HG03097 (cell line): ENCODE results near the gene RPS16.
A peak's percentile ranks its signal among the peaks of the same experiment; 100 is the strongest.
"Not testable (repeated sequence)": the region's sequence is repeated elsewhere in the genome, so short reads cannot be mapped to it uniquely, and the experiment has no call there.

Experiments
- ATAC-seq: cut with Tn5 transposase; IDR thresholded peaks from one replicate; pipeline ENCODE4 v1.9.1; 2021; ENCODE audit not compliant: unreplicated experiment, low FRiP score

RPS16 gene

DNA sequence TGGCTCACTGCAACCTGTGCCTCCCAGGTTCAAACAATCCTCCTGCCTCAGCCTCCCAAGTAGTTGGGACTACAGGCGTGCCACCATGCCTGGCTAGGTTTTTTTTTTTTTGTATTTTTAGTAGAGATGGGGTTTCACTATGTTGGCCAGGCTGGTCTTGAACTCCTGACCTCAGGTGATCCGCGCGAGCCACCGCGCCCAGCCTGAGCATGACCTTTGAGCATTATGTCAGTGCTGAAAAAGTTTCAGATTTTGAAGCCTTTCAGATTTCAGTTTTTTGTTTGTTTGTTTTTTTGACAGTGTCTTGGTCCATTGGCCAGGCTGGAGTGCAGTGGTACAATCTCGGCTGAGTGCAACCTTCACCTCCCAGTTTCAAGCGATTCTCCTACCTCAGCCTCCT, 15.5 kb upstream of the RPS16 start:
- ATAC-seq: not testable (repeated sequence)

DNA sequence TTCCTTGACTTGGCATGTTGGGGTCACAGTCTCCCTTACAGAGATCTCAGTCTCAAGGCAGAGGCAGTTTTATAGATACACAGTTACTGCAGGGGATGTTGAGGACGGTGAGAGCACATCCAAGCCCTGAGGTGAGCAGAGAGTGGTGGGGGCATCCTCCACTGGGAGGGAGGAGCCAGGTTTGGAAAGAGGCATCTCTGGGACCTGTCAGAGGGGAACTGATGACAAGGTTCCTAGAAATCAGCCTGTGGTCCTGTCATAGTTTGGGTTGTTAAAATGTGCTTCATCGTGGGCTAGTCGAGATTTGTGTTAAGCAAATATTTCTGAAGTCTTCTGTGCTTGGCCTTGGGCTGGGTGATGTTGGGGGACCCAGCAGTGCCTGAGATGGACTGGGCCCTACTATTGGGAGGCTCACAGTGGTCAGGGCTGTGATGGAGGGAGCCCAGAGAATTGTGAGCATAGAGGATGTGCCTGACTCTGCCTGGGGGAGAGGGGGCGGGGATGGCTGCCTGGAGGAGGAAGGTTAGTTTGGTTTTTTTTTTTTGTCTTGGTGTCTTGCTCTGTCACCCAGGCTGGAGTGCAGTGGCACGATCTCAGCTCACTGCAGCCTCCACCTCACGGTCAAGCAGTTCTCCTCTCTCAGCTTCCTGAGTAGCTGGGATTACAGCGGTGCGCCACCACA, 13.5 kb upstream of the RPS16 start:
- ATAC-seq: no peak

GRCh38 chr19:39448271-39448670, 12.5 kb upstream of the RPS16 start:
- no peak for ATAC-seq

- ATAC-seq: no peak
Observed at GRCh38 chr19:39446365-39447084, 10.8 kb upstream of the RPS16 start.

DNA sequence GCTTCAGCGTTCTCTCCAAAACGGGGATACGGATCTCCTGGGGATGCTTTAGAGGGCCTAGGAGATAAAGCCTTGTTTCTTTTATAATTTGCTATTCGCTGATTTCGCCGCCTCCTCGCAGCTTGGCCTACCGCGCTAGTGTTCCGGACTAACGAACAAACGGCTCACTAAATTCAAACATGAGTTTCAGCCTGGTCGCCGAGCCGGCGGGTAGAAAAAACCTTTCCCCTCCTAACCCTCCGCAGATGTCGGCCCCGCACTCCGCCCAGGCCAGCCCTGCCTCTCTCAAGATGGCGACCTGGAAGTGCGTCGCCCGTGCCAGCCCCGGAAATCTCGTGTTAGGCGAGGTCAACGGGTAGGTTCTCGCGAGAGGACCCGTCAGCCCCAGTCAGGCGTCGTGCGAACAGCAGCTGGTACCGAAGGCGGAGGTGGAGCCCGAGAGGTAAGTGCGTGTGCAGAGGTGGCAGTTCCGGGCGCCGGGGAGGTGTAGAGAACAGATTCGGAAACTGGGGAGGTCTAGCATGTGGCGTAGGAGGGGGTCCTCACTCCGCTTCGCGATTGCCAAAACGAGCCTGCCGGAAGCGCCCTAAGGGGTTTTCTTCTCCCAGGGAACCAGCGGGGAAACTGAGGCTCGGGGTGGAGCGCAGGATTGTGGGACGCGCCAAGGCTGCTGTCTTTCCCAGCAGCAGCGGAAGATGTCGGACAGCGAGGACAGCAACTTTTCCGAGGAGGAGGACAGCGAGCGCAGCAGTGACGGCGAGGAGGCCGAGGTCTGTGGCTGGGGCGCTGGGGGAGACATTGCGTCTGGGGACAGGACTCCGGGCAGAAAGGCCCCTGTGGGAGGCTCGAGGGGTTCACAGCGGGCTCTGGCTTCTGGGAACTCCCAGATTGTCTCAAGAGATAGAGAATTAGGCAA, 9.7 kb upstream of the RPS16 start, which contains the start of gene SUPT5H:
Gene SUPT5H, plus strand, starts transcription at position 387 of the 916 bp plus-strand sequence. Its CDS starts 309 bp downstream, at position 696.
- peak; percentile 90 for ATAC-seq

DNA sequence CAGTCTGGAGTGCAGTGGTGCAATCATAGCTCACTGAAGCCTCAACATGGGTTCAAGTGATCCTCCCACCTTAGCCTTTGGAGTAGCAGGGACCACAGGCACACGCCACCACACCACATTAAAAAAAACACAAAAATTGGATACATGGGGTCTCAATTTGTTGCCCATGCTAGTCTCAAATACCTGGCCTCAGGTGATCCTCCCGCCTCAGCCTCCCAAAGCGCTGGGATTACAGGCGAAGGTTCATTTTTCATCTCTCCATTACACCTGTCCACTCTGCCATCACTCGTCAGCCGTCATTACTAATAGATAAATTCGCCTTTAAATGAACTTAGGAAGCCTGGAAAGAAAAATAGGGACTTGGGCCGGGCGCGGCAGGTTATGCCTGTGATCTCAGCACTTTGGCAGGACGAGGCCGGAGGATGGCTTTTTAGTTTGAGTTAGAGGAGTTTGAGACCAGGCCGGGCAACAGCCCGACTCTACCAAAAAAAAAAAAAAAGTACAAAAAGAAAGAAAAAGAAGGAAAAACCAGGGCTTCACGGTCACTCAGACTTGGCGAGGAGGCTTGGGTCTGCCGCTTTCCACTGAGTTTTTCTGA, 8.9 kb upstream of the RPS16 start:
- ATAC-seq: no peak

DNA sequence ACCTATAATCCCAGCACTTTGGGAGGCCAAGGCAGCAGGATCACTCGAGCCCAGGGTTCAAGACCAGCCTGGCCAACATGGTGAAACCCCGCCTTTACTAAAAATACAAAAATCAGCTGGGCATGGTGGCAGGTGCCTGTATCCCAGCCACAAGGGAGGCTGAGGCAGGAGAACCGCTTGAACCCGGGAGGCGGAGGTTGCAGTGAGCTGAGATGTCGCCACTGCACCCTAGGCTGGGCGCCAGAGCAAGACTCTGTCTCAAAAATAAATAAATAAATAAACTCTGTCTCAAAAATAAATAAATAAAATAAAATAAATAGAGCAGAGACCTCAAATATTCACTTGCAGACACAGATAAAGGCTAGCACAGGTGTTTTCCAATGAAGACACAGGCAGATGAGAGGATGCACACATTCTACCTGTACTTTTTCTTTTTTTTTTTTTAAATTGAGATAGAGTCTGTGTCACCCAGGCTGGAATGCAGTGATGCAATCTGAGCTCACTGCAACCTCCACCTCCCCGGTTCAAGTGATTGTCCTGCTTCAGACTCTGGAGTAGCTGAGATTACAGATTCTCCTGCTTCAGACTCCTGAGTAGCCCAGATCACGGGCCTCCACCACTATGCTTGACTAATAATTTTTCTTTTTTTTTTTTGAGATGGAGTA, 2.7 kb upstream of the RPS16 start:
- ATAC-seq: no peak

DNA sequence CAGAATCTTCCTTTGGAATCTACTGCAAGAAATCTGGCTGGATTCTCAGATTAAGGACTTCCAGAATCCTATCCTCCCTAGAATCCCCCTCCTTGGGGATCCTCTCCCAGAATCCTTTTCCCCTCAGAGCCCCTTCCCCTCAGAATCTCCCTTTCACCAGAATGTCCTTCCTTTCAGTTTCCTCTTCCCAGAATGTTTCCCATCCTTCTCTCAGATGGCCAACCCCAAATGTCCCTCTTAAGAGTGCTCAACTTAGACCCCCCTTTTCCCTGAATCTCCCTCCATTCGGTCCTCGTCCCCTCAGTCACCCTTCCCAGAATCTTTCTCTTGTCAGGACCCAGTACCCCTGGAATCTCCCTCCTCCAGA, 584 bp upstream of the RPS16 start:
- ATAC-seq: no peak

DNA sequence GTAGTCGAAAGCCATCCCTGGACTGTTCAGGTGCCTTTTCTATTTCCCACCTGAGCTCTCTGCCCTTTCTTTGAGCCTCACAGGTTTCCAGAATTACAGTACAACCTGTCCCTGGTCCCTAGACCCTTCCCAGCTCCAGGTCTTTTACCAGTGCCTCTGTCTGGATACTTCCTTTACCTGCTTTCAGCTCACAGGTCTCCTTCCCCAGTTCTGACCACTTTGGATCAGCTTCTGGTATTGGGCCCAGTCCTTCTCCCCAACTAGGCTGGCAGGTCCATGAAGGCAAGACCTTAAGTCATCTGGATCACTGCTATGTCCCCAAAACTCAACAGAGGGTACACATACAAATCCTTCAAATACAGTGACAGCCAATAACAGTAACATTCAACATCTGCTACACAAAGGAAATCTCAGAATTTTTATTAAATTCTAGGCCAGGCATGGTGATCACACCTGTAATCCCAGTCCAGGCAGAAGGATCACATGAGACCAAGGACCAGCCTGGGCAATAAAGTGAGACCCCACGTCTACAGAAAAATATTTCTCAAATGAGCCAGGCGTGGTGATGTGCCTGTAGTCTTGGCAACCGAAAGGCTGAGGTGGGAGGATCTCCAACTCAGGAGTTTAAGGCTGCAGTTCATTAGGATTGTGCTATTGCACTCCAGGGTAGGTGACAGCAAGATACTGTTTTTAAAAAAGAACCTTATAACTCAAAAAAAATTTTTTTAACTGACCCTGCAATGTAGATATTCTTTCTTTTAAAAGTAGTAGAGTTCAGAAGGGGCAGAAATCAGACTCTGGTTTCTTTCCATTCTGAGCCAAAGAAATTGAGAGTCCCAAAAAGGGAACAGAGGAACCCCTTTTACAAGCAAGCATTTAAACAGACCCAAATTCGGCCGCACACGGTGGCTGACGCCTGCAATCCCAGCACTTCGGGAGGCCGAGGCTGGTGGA, 1.3 kb downstream of the RPS16 start:
- no peak for ATAC-seq

DNA sequence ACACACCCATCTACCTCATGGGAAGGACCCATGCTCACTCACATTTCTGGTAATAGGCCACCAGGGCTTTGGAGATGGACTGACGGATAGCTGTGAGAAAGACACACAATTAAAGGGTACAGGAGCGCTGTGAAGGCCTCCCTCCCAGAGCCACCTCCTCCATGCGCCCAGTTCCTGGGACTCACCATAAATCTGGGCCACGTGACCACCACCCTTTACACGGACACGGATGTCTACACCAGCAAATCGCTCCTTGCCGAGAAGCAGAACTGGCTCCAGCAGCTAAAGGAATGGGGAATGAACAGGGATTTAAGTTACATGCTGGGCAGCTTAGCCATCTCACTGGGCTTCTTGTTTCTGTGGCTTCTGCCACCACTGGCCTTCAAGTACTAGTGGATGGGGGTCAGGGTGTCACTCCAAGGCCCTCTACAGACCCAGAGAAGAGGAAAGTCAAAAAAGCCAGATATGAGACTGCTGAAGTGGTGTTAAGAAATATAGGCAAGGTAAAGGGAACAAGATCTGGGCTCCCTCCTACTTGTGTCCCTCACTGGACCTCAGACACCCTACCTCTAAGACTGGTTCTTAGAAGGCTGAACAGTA, 2.2 kb downstream of the RPS16 start:
- no peak for ATAC-seq

DNA sequence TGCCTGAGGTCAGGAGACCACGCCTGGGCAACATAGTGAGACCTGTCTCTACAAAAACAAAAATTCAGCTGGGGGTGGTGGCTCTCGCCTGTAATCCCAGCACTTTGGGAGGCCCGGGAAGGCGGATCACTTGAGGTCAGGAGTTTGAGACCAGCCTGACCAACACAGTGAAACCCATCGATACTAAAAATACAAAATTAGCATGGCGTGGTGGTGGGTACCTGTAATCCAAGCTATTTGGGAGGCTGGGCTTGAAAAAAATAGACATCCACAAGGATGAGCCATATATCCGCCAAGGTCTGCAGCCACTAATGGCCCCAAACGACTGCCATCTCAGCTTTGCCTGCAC, 3.1 kb downstream of the RPS16 start:
- ATAC-seq: no peak

DNA sequence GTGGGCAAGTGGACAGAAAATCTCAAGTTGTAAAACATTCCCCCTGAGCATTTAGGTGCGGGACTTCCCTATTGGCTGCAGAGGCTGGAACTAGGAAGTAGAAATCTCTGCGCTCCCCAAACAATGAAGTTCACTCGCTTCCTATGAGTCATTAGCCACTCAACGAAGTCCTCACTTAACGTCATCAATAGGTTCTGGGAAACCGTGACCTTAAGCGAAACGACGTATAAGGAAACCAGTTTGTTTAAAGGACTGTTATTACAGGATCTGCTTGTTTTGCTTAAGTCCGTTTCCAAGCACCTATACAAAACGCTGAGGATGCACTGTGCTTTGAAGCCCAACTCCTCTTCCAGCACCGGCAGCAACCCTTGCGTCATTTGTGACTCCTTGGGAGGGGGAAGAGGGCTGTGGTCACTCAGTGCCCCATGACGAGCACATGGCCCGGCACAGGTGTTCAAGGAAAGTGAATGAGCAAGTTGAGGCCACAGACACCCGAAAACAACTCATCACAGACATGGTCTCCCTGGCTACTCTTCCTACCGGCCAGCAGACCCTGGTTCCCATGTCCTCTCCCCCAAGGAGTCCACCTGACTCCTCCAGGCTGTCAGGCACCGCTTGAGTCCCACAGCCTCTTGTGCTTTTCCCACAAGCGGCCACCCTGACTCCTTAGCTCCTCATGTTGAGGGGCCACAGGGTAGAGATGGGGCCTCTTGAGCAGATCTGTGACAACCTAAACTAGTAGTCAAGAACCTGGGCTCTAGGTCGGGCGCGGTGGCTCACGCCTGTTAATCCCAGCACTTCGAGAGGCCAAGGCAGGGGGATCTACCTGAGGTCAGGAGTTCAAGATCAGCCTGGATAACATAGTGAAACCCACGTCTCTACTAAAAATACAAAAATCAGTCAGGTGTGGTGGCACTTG, 4.8 kb downstream of the RPS16 start:
- ATAC-seq: no peak

GRCh38 chr19:39428283-39429112, 7.3 kb downstream of the RPS16 start:
- no peak for ATAC-seq

GRCh38 chr19:39427707-39428106, 8.0 kb downstream of the RPS16 start:
- ATAC-seq: no peak

DNA sequence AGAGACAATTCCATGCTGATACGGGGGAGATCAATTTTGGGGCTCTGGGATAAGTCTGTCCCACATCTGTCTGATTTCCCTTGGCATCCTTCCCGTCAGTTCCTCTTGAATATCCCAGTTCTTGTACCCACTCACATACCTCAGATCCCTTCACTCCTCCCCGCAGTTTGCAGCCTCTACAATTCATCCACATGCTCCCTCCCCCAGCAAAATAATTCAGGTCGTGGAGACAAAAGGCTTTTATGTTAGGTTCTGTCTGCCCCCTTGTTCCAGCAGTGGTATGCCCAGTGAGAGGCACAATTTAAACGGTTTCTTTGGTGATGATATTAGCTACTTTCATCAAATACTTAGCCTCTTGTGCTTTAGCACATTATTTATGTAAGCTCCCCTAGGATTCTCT, 9.6 kb downstream of the RPS16 start:
- no peak for ATAC-seq

DNA sequence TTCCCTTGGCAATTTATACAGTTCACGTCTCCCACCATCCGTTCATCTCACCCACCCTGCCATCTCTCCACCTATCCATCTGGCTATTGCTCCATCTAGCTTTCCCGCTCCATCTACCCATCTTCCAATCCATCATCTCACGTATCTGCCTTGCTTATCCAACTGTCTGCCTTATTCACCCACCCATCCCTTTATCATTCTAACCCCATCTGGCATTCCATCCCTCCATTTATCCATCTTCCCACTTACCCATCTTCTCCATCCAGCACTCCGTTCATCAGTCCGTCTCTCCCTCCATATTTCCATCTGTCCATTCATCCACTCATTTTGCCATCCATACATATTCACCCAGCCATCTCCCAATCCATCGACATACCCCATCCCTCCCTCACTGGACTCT, 10.0 kb downstream of the RPS16 start:
- no peak for ATAC-seq

DNA sequence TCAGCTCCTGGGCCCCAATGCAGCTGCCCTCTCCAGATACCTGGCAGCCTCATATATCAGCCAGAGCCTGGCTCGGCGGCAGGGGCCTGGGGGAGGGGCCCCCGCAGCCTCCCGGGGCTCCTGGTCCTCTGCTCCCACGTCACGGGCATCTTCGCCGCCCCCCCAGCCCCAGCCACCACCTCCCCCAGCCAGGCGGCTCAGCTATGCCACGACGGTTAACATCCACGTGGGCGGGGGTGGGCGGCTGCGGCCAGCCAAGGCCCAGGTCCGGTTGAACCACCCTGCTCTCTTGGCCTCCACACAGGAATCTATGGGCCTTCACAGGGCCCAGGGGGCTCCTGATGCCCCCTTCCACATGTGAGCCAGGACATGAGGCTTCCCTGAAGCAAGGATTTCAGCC, 10.8 kb downstream of the RPS16 start:
- ATAC-seq: no peak
